Measurements from ENCODE around the gene ZNF483. TPM values are rescaled to one million over a fixed set of nuclear protein-coding genes. Genes with fewer than 3 reads are reported as not detected.
A peak's percentile ranks its signal among the peaks of the same experiment; 100 is the strongest.
"Not testable (repeated sequence)": the region's sequence is repeated elsewhere in the genome, so short reads cannot be mapped to it uniquely, and the experiment has no call there.

ZNF483 gene
- total RNA-seq, 2 donors from 2014 or later = 7.0 to 7.3 TPM

- Mint-ChIP-seq H3K27me3 (peaks cover 36% of the 10 kb centered on the region), H3K4me3 (no peak overlapping the region), H3K36me3 (ENCODE audit: low read depth) (no peaks in the 10 kb centered on the region), H3K27ac (no peak overlapping the region), H3K9me3 (no peaks in the 10 kb centered on the region), H3K4me1 (no peaks in the 10 kb centered on the region)
- no peak for ATAC-seq (replicated peaks)
Observed at GRCh38 chr9:111610845-111611244, 85.9 kb downstream of the ZNF483 start.

DNA sequence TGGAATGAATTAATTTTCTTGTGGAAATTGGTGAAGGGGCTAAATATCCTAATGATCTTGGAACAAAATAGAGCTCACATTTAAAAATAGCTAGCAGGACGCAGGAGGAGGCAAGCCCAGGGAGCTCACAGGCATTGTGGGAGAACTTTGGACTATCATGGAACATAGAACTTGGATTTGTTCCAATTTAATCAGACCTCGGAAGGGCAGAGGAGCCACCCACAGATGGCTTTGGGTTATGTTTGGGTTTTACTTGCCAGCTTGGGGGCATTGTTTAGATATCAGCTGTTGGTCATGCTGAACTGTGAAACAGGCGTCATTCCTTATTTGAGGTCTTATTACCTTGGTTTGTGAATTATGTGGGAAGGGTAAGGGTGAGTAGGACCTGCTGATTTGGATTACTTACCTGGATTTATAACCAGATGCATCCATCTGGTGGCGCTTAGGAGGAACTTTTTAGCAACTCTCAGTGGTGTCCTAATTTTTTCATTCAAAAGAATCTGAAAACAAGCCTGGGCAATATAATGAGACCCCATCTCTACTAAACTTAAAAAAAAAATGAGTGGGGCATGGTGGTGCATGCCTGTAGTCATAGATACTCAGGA lies 88.6 kb downstream of the ZNF483 start:
- no peaks in the 10 kb centered on the region for H3K9me3 Mint-ChIP-seq
- H3K27me3 Mint-ChIP-seq = peaks cover 42% of the 10 kb centered on the region
- no peaks in the 10 kb centered on the region for H3K4me1 Mint-ChIP-seq
- no peak overlapping the region for H3K4me3 Mint-ChIP-seq
- ATAC-seq (replicated peaks) = no peak
- H3K27ac Mint-ChIP-seq = no peak overlapping the region
- H3K36me3 Mint-ChIP-seq (ENCODE audit: low read depth) = no peaks in the 10 kb centered on the region

GRCh38 chr9:111615928-111616327 lies 90.9 kb downstream of the ZNF483 start:
- no peaks in the 10 kb centered on the region for H3K9me3 Mint-ChIP-seq
- peaks cover 29% of the 10 kb centered on the region for H3K27me3 Mint-ChIP-seq
- H3K4me3 Mint-ChIP-seq = no peak overlapping the region
- no peaks in the 10 kb centered on the region for H3K4me1 Mint-ChIP-seq
- ATAC-seq (replicated peaks) = no peak
- H3K27ac Mint-ChIP-seq = no peak overlapping the region
- H3K36me3 Mint-ChIP-seq (ENCODE audit: low read depth) = no peaks in the 10 kb centered on the region

DNA sequence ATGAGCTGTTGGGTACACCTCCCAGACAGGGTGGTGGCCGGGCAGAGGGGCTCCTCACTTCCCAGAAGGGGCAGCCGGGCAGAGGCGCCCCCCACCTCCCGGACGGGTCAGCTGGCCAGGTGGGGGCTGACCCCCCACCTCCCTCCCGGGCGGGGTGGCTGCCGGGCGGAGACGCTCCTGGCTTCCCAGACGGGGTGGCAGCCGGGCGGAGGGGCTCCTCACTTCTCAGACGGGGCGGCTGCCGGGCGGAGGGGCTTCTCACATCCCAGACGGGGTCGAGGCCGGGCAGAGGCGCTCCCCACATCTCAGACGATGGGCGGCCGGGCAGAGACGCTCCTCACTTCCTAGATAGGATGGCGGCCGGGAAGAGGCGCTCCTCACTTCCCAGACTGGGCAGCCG lies 92.4 kb downstream of the ZNF483 start:
- not testable (repeated sequence) for H3K4me1 Mint-ChIP-seq; H3K9me3 Mint-ChIP-seq; H3K36me3 Mint-ChIP-seq (ENCODE audit: low read depth); ATAC-seq (replicated peaks); H3K27ac Mint-ChIP-seq; H3K4me3 Mint-ChIP-seq
- peaks cover 33% of the 10 kb centered on the region for H3K27me3 Mint-ChIP-seq

GRCh38 chr9:111621895-111622480 lies 97.0 kb downstream of the ZNF483 start:
- H3K9me3 Mint-ChIP-seq = no peaks in the 10 kb centered on the region
- peak; percentile 47 for ATAC-seq (replicated peaks)
- H3K4me1 Mint-ChIP-seq = no peaks in the 10 kb centered on the region
- no peak overlapping the region for H3K4me3 Mint-ChIP-seq
- H3K27ac Mint-ChIP-seq = no peak overlapping the region
- no peaks in the 10 kb centered on the region for H3K36me3 Mint-ChIP-seq (ENCODE audit: low read depth)
- peaks cover 14% of the 10 kb centered on the region for H3K27me3 Mint-ChIP-seq

DNA sequence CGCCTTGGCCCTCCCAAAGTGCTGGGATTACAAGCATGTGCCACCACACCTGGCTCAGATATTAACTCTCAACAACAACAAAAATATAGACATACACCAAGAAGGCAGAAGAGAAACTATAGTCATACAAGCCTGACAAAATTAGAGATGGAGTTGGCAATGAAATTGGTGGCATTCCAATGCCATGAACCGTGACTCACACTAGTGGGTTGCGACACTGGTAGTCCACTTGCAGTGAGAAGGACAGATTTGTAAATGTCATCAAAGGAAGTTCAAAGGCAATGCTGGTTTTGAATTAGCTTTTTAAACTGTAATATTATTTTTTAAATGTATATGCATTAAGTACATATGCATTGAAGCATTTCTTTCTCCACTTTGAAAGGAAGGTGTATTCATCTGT lies 97.6 kb downstream of the ZNF483 start:
- ATAC-seq (replicated peaks) = no peak
- H3K27ac Mint-ChIP-seq = no peak overlapping the region

More for the DNA sequence above, 97.6 kb downstream of the ZNF483 start:
- no peaks in the 10 kb centered on the region for H3K9me3 Mint-ChIP-seq
- H3K27me3 Mint-ChIP-seq = peaks cover 14% of the 10 kb centered on the region
- H3K4me1 Mint-ChIP-seq = no peaks in the 10 kb centered on the region
- H3K36me3 Mint-ChIP-seq (ENCODE audit: low read depth) = no peaks in the 10 kb centered on the region
- H3K4me3 Mint-ChIP-seq = no peak overlapping the region

Other genes starting within 250 kb of the ZNF483 start
- gene OR2K2, start 195.0 kb upstream of the ZNF483 start, total RNA-seq = not detected
- 100 to 1,000 TPM in 1 of 2 donors, 10 to 100 TPM in 1; 77.4 to 103 TPM for gene ECPAS, start 40.8 kb upstream of the ZNF483 start, total RNA-seq
- gene PTGR1, start 74.5 kb downstream of the ZNF483 start, total RNA-seq = 1 to 10 TPM in 1 of 2 donors, under 1 TPM in 1; 0.61 to 5.5 TPM
- 1 to 10 TPM; 3.8 to 9.6 TPM for gene DNAJC25, start 106.2 kb downstream of the ZNF483 start, total RNA-seq
- 10 to 100 TPM; 12.3 to 31.9 TPM for gene GNG10, start 136.4 kb downstream of the ZNF483 start, total RNA-seq

Data from activated T-helper 17 cell treated with anti-CD3 and anti-CD28 coated beads, Interleukin-2, amount 50 U/mL, for 72 hours (primary cell).